HepG2 (cell line): ENCODE measurements around the gene MEIG1. TPM values are rescaled to one million over a fixed set of nuclear protein-coding genes. Genes with fewer than 3 reads are reported as not detected.

Experiments
- ATF1 ChIP-seq: IDR thresholded peaks from 2 replicates; pipeline ENCODE4 v1.6.1; 2016; ENCODE audit warnings: mild to moderate bottlenecking, control low read depth
- BRD4 ChIP-seq: sonication (generic); formaldehyde crosslinking; IDR thresholded peaks from 2 replicates; pipeline ENCODE4 v1.4.0; 2020; ENCODE audit warnings: missing genetic modification reagents
- FOXC1 ChIP-seq: sonication (generic); formaldehyde crosslinking; IDR thresholded peaks from 2 replicates; pipeline ENCODE4 v1.8.0; 2022; ENCODE audit warnings: mild to moderate bottlenecking, missing genetic modification reagents, borderline replicate concordance
- POLR2AphosphoS5 ChIP-seq: IDR thresholded peaks from 2 replicates; pipeline ENCODE4 v1.6.1; 2012; ENCODE audit warnings: low read depth, low read length
- ZNF207 ChIP-seq: fragments of 450-650 bp; IDR thresholded peaks from 2 replicates; pipeline ENCODE4 v1.6.1; 2016; ENCODE audit warnings: antibody characterized with exemption, borderline replicate concordance
- ZNF451 ChIP-seq: sonication (generic); formaldehyde crosslinking; IDR thresholded peaks from 2 replicates; pipeline ENCODE4 v1.5.0; 2020; ENCODE audit warnings: mild to moderate bottlenecking, missing genetic modification reagents
- polyA plus RNA-seq, 8 experiments: library from polyadenylated mRNA; depleted of rRNA in 3 of 8; stranded (reverse) in 7 of 8; unstranded in 1 of 8; fragments of >200 nt; fragmentation: Illumina TruSeq in 4 of 8; extraction: Trizol in 4 of 8; gene quantifications; 2 replicates each; pipeline versions ENCODE4 v1.2.1 to v1.2.3, GENCODE V29; 2011 to 2016; ENCODE audit warnings: low read depth in 4 of 8, missing spikeins in 1 of 8, mixed read lengths in 1 of 8; ENCODE audit not compliant: insufficient read depth in 1 of 8
- total RNA-seq, 5 experiments: library from RNA; depleted of rRNA; stranded (reverse); fragments of >200 nt; fragmentation: Illumina TruSeq; extraction: Trizol; gene quantifications; 2 replicates each; pipeline ENCODE4 v1.2.3, GENCODE V29; 2016; ENCODE audit warnings: low read depth in 1 of 5
- TF ChIP-seq, protein P1 (sequence below): sonication (generic); formaldehyde crosslinking; IDR thresholded peaks from 2 replicates; pipeline ENCODE4 v1.4.0; 2020; ENCODE audit warnings: missing genetic modification reagents
- TF ChIP-seq, protein P2 (sequence below): sonication (generic); formaldehyde crosslinking; IDR thresholded peaks from 2 replicates; pipeline ENCODE4 v1.5.1; 2020; ENCODE audit warnings: mild to moderate bottlenecking, moderate library complexity, missing genetic modification reagents
- TF ChIP-seq, protein P3 (sequence below): sonication (generic); formaldehyde crosslinking; IDR thresholded peaks from 2 replicates; pipeline ENCODE4 v1.8.0; 2022; ENCODE audit warnings: low read depth, missing genetic modification reagents
- TF ChIP-seq, protein P4 (sequence below): sonication (generic); formaldehyde crosslinking; IDR thresholded peaks from 2 replicates; pipeline ENCODE4 v1.5.1; 2020; ENCODE audit warnings: mild to moderate bottlenecking, missing genetic modification reagents, borderline replicate concordance

MEIG1 gene
- total and polyA plus RNA-seq, 2 of the 13 experiments (the other 11 are each of a cell fraction or from before 2014, with no cell fraction given), result not detected

DNA sequence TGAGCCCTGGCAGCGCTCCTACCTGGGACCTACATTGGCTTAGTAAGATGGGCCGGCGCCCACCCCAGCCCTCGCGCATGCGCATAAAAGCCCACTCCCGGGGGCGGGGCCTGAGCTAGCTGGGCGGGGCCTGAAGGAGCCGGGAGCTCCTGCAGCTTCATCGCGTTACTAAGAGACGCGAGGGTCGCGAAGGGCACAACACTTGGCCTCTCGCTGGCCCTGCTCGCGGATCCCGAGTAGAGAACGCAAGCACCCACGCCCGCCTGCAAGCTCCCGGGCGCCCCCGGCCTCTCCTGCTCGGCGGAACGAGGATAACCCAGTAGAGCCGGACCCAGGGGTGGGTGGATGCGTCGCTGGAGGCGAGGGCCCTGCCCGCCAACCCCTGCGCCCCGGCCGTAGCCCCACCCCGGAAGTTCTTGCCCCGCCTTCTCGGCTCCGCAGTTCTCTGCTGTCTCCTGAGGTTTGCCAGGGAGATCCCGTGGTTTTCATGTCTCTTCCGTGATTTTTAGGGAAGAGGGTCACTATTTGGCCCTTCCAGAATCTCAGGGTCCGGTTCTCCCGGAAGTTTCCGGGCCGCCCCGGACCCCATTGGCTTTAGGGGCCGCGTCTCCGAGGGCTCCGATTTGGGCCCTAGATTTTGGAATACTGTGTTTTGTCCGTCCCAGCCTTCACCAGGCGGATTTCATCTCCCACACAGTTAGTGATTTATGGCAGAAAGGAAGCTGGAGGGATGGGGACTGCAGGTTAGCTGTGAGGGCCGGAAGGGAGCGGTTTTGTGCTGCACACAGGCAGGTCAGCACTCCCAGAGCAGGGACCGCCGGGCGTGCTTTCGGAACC lies at the start of gene MEIG1 (continued):
- TF ChIP-seq, protein P1, sequence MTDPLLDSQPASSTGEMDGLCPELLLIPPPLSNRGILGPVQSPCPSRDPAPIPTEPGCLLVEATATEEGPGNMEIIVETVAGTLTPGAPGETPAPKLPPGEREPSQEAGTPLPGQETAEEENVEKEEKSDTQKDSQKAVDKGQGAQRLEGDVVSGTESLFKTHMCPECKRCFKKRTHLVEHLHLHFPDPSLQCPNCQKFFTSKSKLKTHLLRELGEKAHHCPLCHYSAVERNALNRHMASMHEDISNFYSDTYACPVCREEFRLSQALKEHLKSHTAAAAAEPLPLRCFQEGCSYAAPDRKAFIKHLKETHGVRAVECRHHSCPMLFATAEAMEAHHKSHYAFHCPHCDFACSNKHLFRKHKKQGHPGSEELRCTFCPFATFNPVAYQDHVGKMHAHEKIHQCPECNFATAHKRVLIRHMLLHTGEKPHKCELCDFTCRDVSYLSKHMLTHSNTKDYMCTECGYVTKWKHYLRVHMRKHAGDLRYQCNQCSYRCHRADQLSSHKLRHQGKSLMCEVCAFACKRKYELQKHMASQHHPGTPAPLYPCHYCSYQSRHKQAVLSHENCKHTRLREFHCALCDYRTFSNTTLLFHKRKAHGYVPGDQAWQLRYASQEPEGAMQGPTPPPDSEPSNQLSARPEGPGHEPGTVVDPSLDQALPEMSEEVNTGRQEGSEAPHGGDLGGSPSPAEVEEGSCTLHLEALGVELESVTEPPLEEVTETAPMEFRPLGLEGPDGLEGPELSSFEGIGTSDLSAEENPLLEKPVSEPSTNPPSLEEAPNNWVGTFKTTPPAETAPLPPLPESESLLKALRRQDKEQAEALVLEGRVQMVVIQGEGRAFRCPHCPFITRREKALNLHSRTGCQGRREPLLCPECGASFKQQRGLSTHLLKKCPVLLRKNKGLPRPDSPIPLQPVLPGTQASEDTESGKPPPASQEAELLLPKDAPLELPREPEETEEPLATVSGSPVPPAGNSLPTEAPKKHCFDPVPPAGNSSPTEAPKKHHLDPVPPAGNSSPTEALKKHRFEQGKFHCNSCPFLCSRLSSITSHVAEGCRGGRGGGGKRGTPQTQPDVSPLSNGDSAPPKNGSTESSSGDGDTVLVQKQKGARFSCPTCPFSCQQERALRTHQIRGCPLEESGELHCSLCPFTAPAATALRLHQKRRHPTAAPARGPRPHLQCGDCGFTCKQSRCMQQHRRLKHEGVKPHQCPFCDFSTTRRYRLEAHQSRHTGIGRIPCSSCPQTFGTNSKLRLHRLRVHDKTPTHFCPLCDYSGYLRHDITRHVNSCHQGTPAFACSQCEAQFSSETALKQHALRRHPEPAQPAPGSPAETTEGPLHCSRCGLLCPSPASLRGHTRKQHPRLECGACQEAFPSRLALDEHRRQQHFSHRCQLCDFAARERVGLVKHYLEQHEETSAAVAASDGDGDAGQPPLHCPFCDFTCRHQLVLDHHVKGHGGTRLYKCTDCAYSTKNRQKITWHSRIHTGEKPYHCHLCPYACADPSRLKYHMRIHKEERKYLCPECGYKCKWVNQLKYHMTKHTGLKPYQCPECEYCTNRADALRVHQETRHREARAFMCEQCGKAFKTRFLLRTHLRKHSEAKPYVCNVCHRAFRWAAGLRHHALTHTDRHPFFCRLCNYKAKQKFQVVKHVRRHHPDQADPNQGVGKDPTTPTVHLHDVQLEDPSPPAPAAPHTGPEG (CRISPR knock-in tag), result 0 out of 2 replicates have a peak, but pooled peaks have one; percentile 31
- TF ChIP-seq ZNF451, result peak; percentile 6; the same call in 1 of the 2 replicates
- peak; percentile 52 for TF ChIP-seq ATF1
- TF ChIP-seq, protein P2, sequence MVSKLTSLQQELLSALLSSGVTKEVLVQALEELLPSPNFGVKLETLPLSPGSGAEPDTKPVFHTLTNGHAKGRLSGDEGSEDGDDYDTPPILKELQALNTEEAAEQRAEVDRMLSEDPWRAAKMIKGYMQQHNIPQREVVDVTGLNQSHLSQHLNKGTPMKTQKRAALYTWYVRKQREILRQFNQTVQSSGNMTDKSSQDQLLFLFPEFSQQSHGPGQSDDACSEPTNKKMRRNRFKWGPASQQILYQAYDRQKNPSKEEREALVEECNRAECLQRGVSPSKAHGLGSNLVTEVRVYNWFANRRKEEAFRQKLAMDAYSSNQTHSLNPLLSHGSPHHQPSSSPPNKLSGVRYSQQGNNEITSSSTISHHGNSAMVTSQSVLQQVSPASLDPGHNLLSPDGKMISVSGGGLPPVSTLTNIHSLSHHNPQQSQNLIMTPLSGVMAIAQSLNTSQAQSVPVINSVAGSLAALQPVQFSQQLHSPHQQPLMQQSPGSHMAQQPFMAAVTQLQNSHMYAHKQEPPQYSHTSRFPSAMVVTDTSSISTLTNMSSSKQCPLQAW (CRISPR knock-in tag), result peak; percentile 48; the same call in 1 of the 2 replicates
- peak; percentile 60 for TF ChIP-seq POLR2AphosphoS5
- TF ChIP-seq, protein P3, sequence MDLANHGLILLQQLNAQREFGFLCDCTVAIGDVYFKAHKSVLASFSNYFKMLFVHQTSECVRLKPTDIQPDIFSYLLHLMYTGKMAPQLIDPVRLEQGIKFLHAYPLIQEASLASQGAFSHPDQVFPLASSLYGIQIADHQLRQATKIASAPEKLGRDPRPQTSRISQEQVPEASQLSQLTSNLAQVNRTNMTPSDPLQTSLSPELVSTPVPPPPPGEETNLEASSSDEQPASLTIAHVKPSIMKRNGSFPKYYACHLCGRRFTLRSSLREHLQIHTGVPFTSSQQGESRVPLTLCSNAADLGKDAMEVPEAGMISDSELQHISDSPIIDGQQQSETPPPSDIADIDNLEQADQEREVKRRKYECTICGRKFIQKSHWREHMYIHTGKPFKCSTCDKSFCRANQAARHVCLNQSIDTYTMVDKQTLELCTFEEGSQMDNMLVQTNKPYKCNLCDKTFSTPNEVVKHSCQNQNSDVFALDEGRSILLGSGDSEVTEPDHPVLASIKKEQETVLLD (CRISPR knock-in tag), result 0 out of 2 replicates have a peak, but pooled peaks have one; percentile 45
- no peak for TF ChIP-seq ZNF207
- TF ChIP-seq BRD4 (CRISPR knock-in tag), result 0 out of 2 replicates have a peak, but pooled peaks have one; percentile 29
- TF ChIP-seq, protein P4, sequence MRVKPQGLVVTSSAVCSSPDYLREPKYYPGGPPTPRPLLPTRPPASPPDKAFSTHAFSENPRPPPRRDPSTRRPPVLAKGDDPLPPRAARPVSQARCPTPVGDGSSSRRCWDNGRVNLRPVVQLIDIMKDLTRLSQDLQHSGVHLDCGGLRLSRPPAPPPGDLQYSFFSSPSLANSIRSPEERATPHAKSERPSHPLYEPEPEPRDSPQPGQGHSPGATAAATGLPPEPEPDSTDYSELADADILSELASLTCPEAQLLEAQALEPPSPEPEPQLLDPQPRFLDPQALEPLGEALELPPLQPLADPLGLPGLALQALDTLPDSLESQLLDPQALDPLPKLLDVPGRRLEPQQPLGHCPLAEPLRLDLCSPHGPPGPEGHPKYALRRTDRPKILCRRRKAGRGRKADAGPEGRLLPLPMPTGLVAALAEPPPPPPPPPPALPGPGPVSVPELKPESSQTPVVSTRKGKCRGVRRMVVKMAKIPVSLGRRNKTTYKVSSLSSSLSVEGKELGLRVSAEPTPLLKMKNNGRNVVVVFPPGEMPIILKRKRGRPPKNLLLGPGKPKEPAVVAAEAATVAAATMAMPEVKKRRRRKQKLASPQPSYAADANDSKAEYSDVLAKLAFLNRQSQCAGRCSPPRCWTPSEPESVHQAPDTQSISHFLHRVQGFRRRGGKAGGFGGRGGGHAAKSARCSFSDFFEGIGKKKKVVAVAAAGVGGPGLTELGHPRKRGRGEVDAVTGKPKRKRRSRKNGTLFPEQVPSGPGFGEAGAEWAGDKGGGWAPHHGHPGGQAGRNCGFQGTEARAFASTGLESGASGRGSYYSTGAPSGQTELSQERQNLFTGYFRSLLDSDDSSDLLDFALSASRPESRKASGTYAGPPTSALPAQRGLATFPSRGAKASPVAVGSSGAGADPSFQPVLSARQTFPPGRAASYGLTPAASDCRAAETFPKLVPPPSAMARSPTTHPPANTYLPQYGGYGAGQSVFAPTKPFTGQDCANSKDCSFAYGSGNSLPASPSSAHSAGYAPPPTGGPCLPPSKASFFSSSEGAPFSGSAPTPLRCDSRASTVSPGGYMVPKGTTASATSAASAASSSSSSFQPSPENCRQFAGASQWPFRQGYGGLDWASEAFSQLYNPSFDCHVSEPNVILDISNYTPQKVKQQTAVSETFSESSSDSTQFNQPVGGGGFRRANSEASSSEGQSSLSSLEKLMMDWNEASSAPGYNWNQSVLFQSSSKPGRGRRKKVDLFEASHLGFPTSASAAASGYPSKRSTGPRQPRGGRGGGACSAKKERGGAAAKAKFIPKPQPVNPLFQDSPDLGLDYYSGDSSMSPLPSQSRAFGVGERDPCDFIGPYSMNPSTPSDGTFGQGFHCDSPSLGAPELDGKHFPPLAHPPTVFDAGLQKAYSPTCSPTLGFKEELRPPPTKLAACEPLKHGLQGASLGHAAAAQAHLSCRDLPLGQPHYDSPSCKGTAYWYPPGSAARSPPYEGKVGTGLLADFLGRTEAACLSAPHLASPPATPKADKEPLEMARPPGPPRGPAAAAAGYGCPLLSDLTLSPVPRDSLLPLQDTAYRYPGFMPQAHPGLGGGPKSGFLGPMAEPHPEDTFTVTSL (CRISPR knock-in tag), result peak; percentile 37; the same call in 1 of the 2 replicates
- TF ChIP-seq FOXC1 (CRISPR knock-in tag), result peak; percentile 73
